HepG2 (cell line): ENCODE measurements around the gene UST. TPM values are rescaled to one million over a fixed set of nuclear protein-coding genes. Genes with fewer than 3 reads are reported as not detected.
A peak's percentile ranks its signal among the peaks of the same experiment; 100 is the strongest.

Experiments
- ATAC-seq: fragments of 200-7000 bp; cut with Tn5 transposase; 3 replicates; pipeline ENCODE4 v1.9.1; 2020; ENCODE audit warnings: mild to moderate bottlenecking, moderate library complexity
- BruUV-seq: library from RNA; stranded (reverse); fragments of 400-500 nt; replicated peaks from 2 replicates; lab custom pipeline; 2021; lab: Mats Ljungman, UMichigan
- CTCF ChIA-PET: fragments of 300-600 bp; formaldehyde crosslinking; extraction: SDS; loops from one replicate; lab custom pipeline; 2021; ENCODE audit warnings: low total read pairs, inconsistent platforms, low intra/inter-chr PET ratio; lab: Yijun Ruan, JAX
- POLR2A ChIA-PET: fragments of 350-600 bp; sonication (Branson Sonifier 250); formaldehyde crosslinking; loops from one replicate; lab custom pipeline; 2020; ENCODE audit warnings: antibody characterized with exemption, inconsistent platforms; lab: Yijun Ruan, JAX
- DNase-seq: peaks from one replicate; pipeline ENCODE4 v3.0.0-alpha.2; 2015; ENCODE audit warnings: low spot score
- FAIRE-seq: peaks from 3 replicates; lab custom pipeline; 2011; peaks lifted over from hg19 to GRCh38; lab: Jason Lieb, UNC
- H2AFZ ChIP-seq: one replicate; pipeline ENCODE4 v1.6.1; 2011; ENCODE audit warnings: low read length, inconsistent platforms
- H3K27ac ChIP-seq: fragments of 300-600 bp; 3 replicates; pipeline ENCODE4 v1.8.0; 2011; ENCODE audit warnings: mixed run types, mild to moderate bottlenecking, mixed read lengths, low read length, inconsistent platforms; ENCODE audit not compliant: insufficient read depth; ENCODE audit errors: extremely low read length
- H3K27me3 ChIP-seq, 2 experiments: fragments of 200-600 bp in 1 of 2; 2 replicates in 1 of 2; 3 replicates in 1 of 2; pipeline versions ENCODE4 v1.6.0 to v1.8.0; 2011; ENCODE audit warnings: low read length in 2 of 2, mild to moderate bottlenecking in 2 of 2, moderate library complexity in 2 of 2, inconsistent platforms in 1 of 2; ENCODE audit not compliant: insufficient read depth in 2 of 2, control insufficient read depth in 1 of 2
- H3K36me3 ChIP-seq, 2 experiments: fragments of 200-600 bp in 1 of 2; replicated peaks in 1 of 2; 2 replicates in 1 of 2; 3 replicates in 1 of 2; pipeline versions ENCODE4 v1.5.1 to v1.8.0; 2011; ENCODE audit warnings: low read length in 2 of 2, inconsistent platforms in 1 of 2; ENCODE audit not compliant: insufficient read depth in 2 of 2, control insufficient read depth in 1 of 2
- H3K4me1 ChIP-seq: 2 replicates; pipeline ENCODE4 v1.5.1; 2012; ENCODE audit warnings: low read length, inconsistent platforms; ENCODE audit not compliant: insufficient read depth
- H3K4me2 ChIP-seq: 2 replicates; pipeline ENCODE4 v1.6.0; 2011; ENCODE audit warnings: low read depth, low read length, inconsistent platforms
- H3K4me3 ChIP-seq, 3 experiments: fragments of 200-600 bp in 1 of 3; sonication (generic), shearing (Covaris generic) in 1 of 3; replicated peaks in 1 of 3; 2 replicates each; pipeline ENCODE4 v1.5.1; 2011 to 2016; ENCODE audit warnings: low read length in 3 of 3, inconsistent platforms in 2 of 3, low read depth in 2 of 3, mild to moderate bottlenecking in 2 of 3, control low read depth in 1 of 3, mixed read lengths in 1 of 3; ENCODE audit not compliant: insufficient read depth in 1 of 3
- H3K79me2 ChIP-seq: one replicate; pipeline ENCODE4 v1.6.1; 2011; ENCODE audit warnings: low read length, inconsistent platforms; ENCODE audit not compliant: insufficient read depth
- H3K9ac ChIP-seq: 2 replicates; pipeline ENCODE4 v1.6.0; 2011; ENCODE audit warnings: mild to moderate bottlenecking, low read depth, low read length, inconsistent platforms; ENCODE audit not compliant: insufficient read depth
- H3K9me3 ChIP-seq: 2 replicates; pipeline ENCODE4 v1.5.1; 2012; ENCODE audit warnings: mild to moderate bottlenecking, low read length
- H4K20me1 ChIP-seq: 2 replicates; pipeline ENCODE4 v1.6.0; 2011; ENCODE audit warnings: inconsistent platforms, mild to moderate bottlenecking, low read length, moderate library complexity; ENCODE audit not compliant: insufficient read depth
- ARHGAP35 ChIP-seq: sonication (generic); formaldehyde crosslinking; IDR thresholded peaks from 2 replicates; pipeline ENCODE4 v1.9.0; 2022; ENCODE audit warnings: mild to moderate bottlenecking, inconsistent platforms, moderate library complexity, missing genetic modification reagents, borderline replicate concordance
- KLF15 ChIP-seq: sonication (generic); formaldehyde crosslinking; IDR thresholded peaks from 2 replicates; pipeline ENCODE4 v1.8.1; 2023; ENCODE audit warnings: borderline replicate concordance, mild to moderate bottlenecking, inconsistent platforms, missing genetic modification reagents, mixed read lengths
- WGBS: methylation state at CpG from one replicate; pipeline ENCODE4 v1.1.6; 2017; ENCODE audit warnings: low lambda C conversion rate; 5-methylcytosine and 5-hydroxymethylcytosine counted together
- in situ Hi-C: cut with HindIII; loops from 2 replicates; pipeline ENCODE4 v1.10.0; 2017; ENCODE audit warnings: low pct_unique_long_range_greater_than_20kb; ENCODE audit not compliant: extremely low pct_ligation_motif_present
- intact Hi-C: fragments of 100-400 bp; cut with micrococcal nuclease; formaldehyde crosslinking; loops from one replicate; pipeline ENCODE4 v1.10.0; 2022; ENCODE audit not compliant: unreplicated experiment
- polyA plus RNA-seq, 8 experiments: library from polyadenylated mRNA; depleted of rRNA in 3 of 8; stranded (reverse) in 7 of 8; unstranded in 1 of 8; fragments of >200 nt; fragmentation: Illumina TruSeq in 4 of 8; extraction: Trizol in 4 of 8; gene quantifications; 2 replicates each; pipeline versions ENCODE4 v1.2.1 to v1.2.3, GENCODE V29; 2011 to 2016; ENCODE audit warnings: low read depth in 4 of 8, missing spikeins in 1 of 8, mixed read lengths in 1 of 8; ENCODE audit not compliant: insufficient read depth in 1 of 8
- total RNA-seq, 5 experiments: library from RNA; depleted of rRNA; stranded (reverse); fragments of >200 nt; fragmentation: Illumina TruSeq; extraction: Trizol; gene quantifications; 2 replicates each; pipeline ENCODE4 v1.2.3, GENCODE V29; 2016; ENCODE audit warnings: low read depth in 1 of 5
- TF ChIP-seq, protein P1 (sequence below), 2 experiments: sonication (generic) in 1 of 2; formaldehyde crosslinking in 1 of 2; IDR thresholded peaks; 2 replicates each; pipeline versions ENCODE4 v1.4.0 to v1.6.1; 2016 to 2020; ENCODE audit warnings: borderline replicate concordance in 1 of 2, low read depth in 1 of 2, mild to moderate bottlenecking in 1 of 2, missing genetic modification reagents in 1 of 2

The UST gene
- total and polyA plus RNA-seq, 2 of the 13 experiments (the other 11 are each of a cell fraction or from before 2014, with no cell fraction given) = 0.27 TPM; not detected in 1

GRCh38 chr6:148967541-148967956, 220.7 kb downstream of the UST start:
- Histone ChIP-seq H3K4me1 (peaks cover 31% of the 10 kb centered on the region), H4K20me1 (no peaks in the 10 kb centered on the region), H2AFZ (no peak overlapping the region), H3K9me3 (no peaks in the 10 kb centered on the region), H3K9ac (no peak overlapping the region), H3K4me2 (no peak overlapping the region), H3K27me3 (peaks cover 0 to 33% of the 10 kb centered on the region in 2 experiments; a peak in 3 of 5 replicates), H3K36me3 (no peaks in the 10 kb centered on the region), H3K4me3 (no peak overlapping the region), H3K79me2 (no peaks in the 10 kb centered on the region), H3K27ac (no peak overlapping the region)
- intact Hi-C loops = no loop called here
- ChIA-PET CTCF (no interaction called here), POLR2A (no interaction called here)
- BruUV-seq = no TSS peak
- FAIRE-seq (no peak), DNase-seq (no peak), ATAC-seq (no peak)
- in situ Hi-C loops = no loop called here
- TF ChIP-seq KLF15 = no peak
- TF ChIP-seq, protein P1, sequence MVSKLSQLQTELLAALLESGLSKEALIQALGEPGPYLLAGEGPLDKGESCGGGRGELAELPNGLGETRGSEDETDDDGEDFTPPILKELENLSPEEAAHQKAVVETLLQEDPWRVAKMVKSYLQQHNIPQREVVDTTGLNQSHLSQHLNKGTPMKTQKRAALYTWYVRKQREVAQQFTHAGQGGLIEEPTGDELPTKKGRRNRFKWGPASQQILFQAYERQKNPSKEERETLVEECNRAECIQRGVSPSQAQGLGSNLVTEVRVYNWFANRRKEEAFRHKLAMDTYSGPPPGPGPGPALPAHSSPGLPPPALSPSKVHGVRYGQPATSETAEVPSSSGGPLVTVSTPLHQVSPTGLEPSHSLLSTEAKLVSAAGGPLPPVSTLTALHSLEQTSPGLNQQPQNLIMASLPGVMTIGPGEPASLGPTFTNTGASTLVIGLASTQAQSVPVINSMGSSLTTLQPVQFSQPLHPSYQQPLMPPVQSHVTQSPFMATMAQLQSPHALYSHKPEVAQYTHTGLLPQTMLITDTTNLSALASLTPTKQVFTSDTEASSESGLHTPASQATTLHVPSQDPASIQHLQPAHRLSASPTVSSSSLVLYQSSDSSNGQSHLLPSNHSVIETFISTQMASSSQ (IDR thresholded peaks at IDR 0.05; ENCODE audit: low read depth) = no peak
- TF ChIP-seq, protein P1 (CRISPR knock-in tag; IDR thresholded peaks at IDR 0.05; ENCODE audit: borderline replicate concordance) = 0 out of 2 replicates have a peak, but pooled peaks have one; percentile 35
- TF ChIP-seq ARHGAP35 (CRISPR knock-in tag) = no peak
- 57% methylated on average over 6 of the region's 7 CpGs for WGBS
